Left lung (tissue), 14 donors: Measurements from ENCODE around the gene SCAMP5. TPM values are rescaled to one million over a fixed set of nuclear protein-coding genes. Genes with fewer than 3 reads are reported as not detected.

Experiments
- ATAC-seq: fragments of 200-7000 bp; cut with Tn5 transposase; one replicate; pipeline ENCODE4 v1.9.1; 2020; ENCODE audit warnings: moderate library complexity
- DNase-seq, 4 donors: peaks; one replicate each; pipeline ENCODE4 v3.0.0-alpha.2; 2013 to 2020
- H3K27ac ChIP-seq, 2 donors: fragments of 200-600 bp; sonication (generic) in 1 of 2; one replicate each; pipeline versions ENCODE4 v1.5.0 to v1.8.0; 2020 to 2021
- H3K27me3 ChIP-seq, 2 donors: fragments of 200-600 bp; sonication (generic) in 1 of 2; one replicate each; pipeline versions ENCODE4 v1.5.0 to v1.8.0; 2020 to 2021
- H3K36me3 ChIP-seq, 2 donors: fragments of 200-600 bp; sonication (generic) in 1 of 2; one replicate each; pipeline versions ENCODE4 v1.5.0 to v1.8.0; 2020 to 2021
- H3K4me1 ChIP-seq, 2 donors: fragments of 200-600 bp; one replicate each; pipeline ENCODE4 v1.8.0; 2021
- H3K4me3 ChIP-seq, 2 donors: fragments of 200-600 bp; sonication (generic) in 1 of 2; one replicate each; pipeline versions ENCODE4 v1.5.0 to v1.8.0; 2020 to 2021; ENCODE audit warnings: mild to moderate bottlenecking in 1 of 2
- H3K9me3 ChIP-seq, 2 donors: fragments of 200-600 bp; sonication (generic) in 1 of 2; one replicate each; pipeline versions ENCODE4 v1.5.0 to v1.8.0; 2020 to 2021
- CTCF ChIP-seq, 2 donors: fragments of 200-600 bp; sonication (generic) in 1 of 2; IDR thresholded peaks; one replicate each; pipeline versions ENCODE4 v1.5.0 to v1.8.0; 2021; ENCODE audit warnings: antibody characterized with exemption in 2 of 2
- intact Hi-C, 2 donors: fragments of 100-400 bp; cut with DNase I; formaldehyde crosslinking; loops; one replicate each; pipeline versions ENCODE4 v1.11.2 to v1.14.2; 2022
- long read RNA-seq, 12 donors: library from polyadenylated mRNA in 2 of 12; unstranded in 2 of 12; transcript quantifications; one replicate each; pipeline ENCODE4 v2.0.0 and lab custom pipeline, GENCODE V29; 2019 to 2026
- polyA plus RNA-seq, 6 donors: library from polyadenylated mRNA; unstranded; fragments of 120-200 nt; gene quantifications; one replicate each; pipeline ENCODE4 v1.2.1, GENCODE V29; 2013; ENCODE audit not compliant: insufficient read length in 6 of 6
- total RNA-seq, 2 donors: library from RNA; stranded (reverse); fragmentation: NEBNext Ultra II Directional; extraction: Animal tissue kit (Norgen Biotek cat#: 25700); gene quantifications; one replicate each; pipeline ENCODE4 v1.2.1, GENCODE V29; 2021
- donor health status: DM: no; HTN: yes; CAD: no.
- donor health status: DM: no; HTN: no; CAD: no.

Gene SCAMP5, protein sequence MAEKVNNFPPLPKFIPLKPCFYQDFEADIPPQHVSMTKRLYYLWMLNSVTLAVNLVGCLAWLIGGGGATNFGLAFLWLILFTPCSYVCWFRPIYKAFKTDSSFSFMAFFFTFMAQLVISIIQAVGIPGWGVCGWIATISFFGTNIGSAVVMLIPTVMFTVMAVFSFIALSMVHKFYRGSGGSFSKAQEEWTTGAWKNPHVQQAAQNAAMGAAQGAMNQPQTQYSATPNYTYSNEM
- total RNA-seq (10 to 100 TPM in 1 of 2 donors, 1 to 10 TPM in 1; 1.9 to 20.1 TPM), polyA plus RNA-seq (10 to 100 TPM; 12.7 to 31.3 (median 13.8) TPM)
- long read RNA-seq, donor 1, partial matches to known transcripts: 0 of 2 reads
- long read RNA-seq, donor 1, other reads (novel, unspliced or antisense): 0 of 2 reads
- long read RNA-seq, donor 2: 0 reads
- long read RNA-seq, donor 3, partial matches to known transcripts: 0 of 1 reads
- long read RNA-seq, donor 3, other reads (novel, unspliced or antisense): 0 of 1 reads
- long read RNA-seq, donor 4, partial matches to known transcripts: 0 of 1 reads
- long read RNA-seq, donor 4, other reads (novel, unspliced or antisense): 1 of 1 reads
- long read RNA-seq, donor 5, partial matches to known transcripts: 0 of 1 reads
- long read RNA-seq, donor 5, other reads (novel, unspliced or antisense): 0 of 1 reads
- long read RNA-seq, donor 6, partial matches to known transcripts: 0 of 7 reads
- long read RNA-seq, donor 6, other reads (novel, unspliced or antisense): 0 of 7 reads
- long read RNA-seq, donor 7: 0 reads
- long read RNA-seq, donor 8, partial matches to known transcripts: 0 of 4 reads
- long read RNA-seq, donor 8, other reads (novel, unspliced or antisense): 0 of 4 reads
- long read RNA-seq, donor 9: 0 reads
- long read RNA-seq, donor 10: 0 reads
- long read RNA-seq, donor 11: 0 reads
- long read RNA-seq, donor 12, partial matches to known transcripts: 0 of 3 reads
- long read RNA-seq, donor 12, other reads (novel, unspliced or antisense): 0 of 3 reads

- DNase-seq: peak; percentile 87 to 97 (median 94)
- H3K27ac ChIP-seq: no peak within 1 kb of the TSS
Measured at GRCh38 chr15:74995182-74995778, at the start of gene SCAMP5. Gene SCAMP5, plus strand, starts transcription at chr15:74995563. Its CDS starts 16,277 bp downstream, at chr15:75011840.

DNA sequence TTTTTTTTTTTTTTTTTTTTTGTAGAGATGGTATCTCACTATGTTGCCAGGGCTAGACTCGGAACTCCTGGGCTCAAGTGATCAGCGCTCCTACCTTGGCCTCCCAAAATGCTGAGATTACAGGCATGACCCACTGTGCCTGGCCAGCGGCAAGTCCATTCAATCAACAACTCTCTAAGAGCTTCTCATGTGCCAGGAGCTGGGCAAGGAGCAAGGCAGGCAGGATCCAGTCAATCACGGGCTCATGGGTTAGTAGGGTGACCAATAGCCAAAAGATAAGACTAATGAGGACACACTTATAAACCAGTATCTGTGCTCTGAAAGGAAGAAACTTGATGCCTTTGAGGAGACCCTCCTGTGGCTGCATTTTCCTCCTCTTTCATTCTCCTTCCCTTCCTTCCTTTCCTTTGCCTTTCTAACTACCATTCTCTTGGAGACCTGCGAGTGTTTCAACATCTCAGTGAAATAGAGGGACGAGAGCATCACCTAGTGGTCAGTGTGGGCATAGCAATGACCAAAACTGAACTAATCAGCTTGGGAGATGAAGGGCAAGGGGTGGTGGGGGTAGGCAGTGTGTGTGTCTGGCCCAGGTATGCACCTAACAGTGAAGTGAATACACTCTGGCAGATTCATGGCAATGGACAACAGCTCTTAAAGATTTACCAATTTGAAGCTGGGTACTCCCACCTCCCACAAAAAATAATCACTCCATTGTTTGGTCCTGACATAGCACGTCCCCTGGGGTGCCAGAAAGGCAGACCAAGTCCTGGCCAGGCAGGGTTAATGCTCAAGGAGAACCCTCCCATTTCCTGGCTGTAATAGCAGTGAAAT, 45.1 kb upstream of the SCAMP5 start:
- H3K27me3 ChIP-seq: peaks cover 0 to 4% of the 10 kb centered on the region in 2 donors
- no peaks in the 10 kb centered on the region for H3K9me3 ChIP-seq
- peaks cover 10 to 14% of the 10 kb centered on the region in 2 donors for H3K4me1 ChIP-seq
- peak in 3 of 4 donors; percentile 53 to 82 (median 76) for DNase-seq
- no peaks in the 10 kb centered on the region for H3K36me3 ChIP-seq
- peak; percentile 90 to 95 for TF ChIP-seq CTCF (IDR thresholded peaks at IDR 0.05)
- intact Hi-C loops: loop anchor here in 1 of 2 donors (5.0 to 10.0 kb wide), 2 partner anchors 178 to 315 kb away; no protein-coding TSS in a partner anchor
- ATAC-seq: peak; percentile 92
- H3K27ac ChIP-seq: no peak overlapping the region
- H3K4me3 ChIP-seq: no peak overlapping the region

More at GRCh38 chr15:74995182-74995778, at the start of gene SCAMP5:
- Histone ChIP-seq H3K9me3 (no peaks in the 10 kb centered on the region), H3K4me3 (peak within 1 kb of the TSS; percentile 51 to 69), H3K36me3 (no peaks in the 10 kb centered on the region), H3K27me3 (peaks cover 0 to 50% of the 10 kb centered on the region in 2 donors), H3K4me1 (peaks cover 6 to 7% of the 10 kb centered on the region in 2 donors)
- intact Hi-C loops: no loop called here
- TF ChIP-seq CTCF (IDR thresholded peaks at IDR 0.05): no peak
- peak; percentile 96 for ATAC-seq

DNA sequence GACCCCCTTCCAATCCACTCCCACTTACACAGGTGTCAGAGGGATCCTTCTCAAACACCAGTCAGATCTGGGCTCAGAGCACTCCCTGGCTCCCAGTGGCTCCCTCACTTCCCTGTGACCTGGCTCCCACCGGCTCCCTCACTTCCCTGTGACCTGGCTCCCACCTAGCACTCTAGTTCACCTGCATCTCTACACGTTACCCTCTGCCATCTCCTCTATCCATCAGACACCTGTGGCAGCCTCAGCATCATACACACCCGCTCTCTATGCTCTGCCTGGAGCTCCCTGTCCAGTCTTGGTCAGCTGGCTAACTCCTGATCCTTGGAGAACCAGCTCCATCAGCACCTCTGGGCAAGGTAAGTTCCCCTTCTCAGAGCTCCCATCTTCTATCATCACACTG, 44.4 kb upstream of the SCAMP5 start:
- DNase-seq: no peak
- Histone ChIP-seq H3K4me1 (peaks cover 15 to 21% of the 10 kb centered on the region in 2 donors), H3K27me3 (peaks cover 0 to 11% of the 10 kb centered on the region in 2 donors), H3K9me3 (no peaks in the 10 kb centered on the region), H3K27ac (no peak overlapping the region), H3K4me3 (no peak overlapping the region), H3K36me3 (no peaks in the 10 kb centered on the region)
- intact Hi-C loops: loop anchor here in 1 of 2 donors (5.0 to 10.0 kb wide), 2 partner anchors 179 to 316 kb away; no protein-coding TSS in a partner anchor
- no peak for TF ChIP-seq CTCF (IDR thresholded peaks at IDR 0.05)
- no peak for ATAC-seq

DNA sequence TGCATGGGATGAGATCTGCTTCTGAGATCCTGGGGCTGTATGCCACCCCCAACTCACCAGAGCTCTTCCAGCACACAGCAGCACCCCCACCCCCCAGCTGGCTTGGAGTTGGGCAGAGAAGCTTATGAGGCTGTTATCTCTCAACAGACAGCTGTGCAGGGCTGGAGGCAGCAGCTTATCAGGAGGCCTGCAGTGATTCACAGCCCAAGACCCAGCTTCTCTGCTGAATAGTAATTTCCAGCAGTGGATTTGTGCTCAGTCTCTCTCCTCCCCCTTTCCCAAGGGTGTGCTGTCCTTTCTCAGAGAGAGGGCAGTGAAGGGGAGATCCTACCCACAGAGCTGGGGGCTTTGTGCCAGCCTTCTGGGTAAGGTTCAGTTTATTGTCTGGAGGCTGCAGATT, 40.8 kb upstream of the SCAMP5 start:
- H3K4me3 ChIP-seq: peak overlapping the region in 1 of 2 donors; percentile 59
- ATAC-seq (no peak), DNase-seq (peak in 2 of 4 donors; percentile 73 to 87)
- no peak overlapping the region for H3K27ac ChIP-seq
- H3K4me1 ChIP-seq: peaks cover 19 to 53% of the 10 kb centered on the region in 2 donors
- intact Hi-C loops: loop anchor here in 1 of 2 donors (5.0 to 10.0 kb wide), 2 partner anchors 182 to 320 kb away; no protein-coding TSS in a partner anchor
- H3K27me3 ChIP-seq: peaks cover 0 to 46% of the 10 kb centered on the region in 2 donors
- no peaks in the 10 kb centered on the region for H3K9me3 ChIP-seq
- no peaks in the 10 kb centered on the region for H3K36me3 ChIP-seq
- no peak for TF ChIP-seq CTCF (IDR thresholded peaks at IDR 0.05)
